Keratinocyte (primary cell): ENCODE data around the gene ZFYVE28. TPM values are rescaled to one million over a fixed set of nuclear protein-coding genes. Genes with fewer than 3 reads are reported as not detected.
A peak's percentile ranks its signal among the peaks of the same experiment; 100 is the strongest.

Experiments used
- DNase-seq: peaks from one replicate; pipeline ENCODE4 v3.0.0-alpha.2; 2011; ENCODE audit warnings: low read depth, missing footprints, low spot score
- FAIRE-seq: peaks from 2 replicates; lab custom pipeline; 2011; peaks lifted over from hg19 to GRCh38; lab: Jason Lieb, UNC
- H2AFZ ChIP-seq: 2 replicates; pipeline ENCODE4 v1.6.0; 2012; ENCODE audit warnings: low read length, control low read depth, inconsistent platforms; ENCODE audit not compliant: control insufficient read depth
- H3K27ac ChIP-seq: 2 replicates; pipeline ENCODE4 v1.5.1; 2011; ENCODE audit warnings: low read length; ENCODE audit not compliant: control insufficient read depth, insufficient read depth
- H3K27me3 ChIP-seq: 3 replicates; pipeline ENCODE4 v1.6.0; 2011; ENCODE audit warnings: low read length; ENCODE audit not compliant: control insufficient read depth, insufficient read depth; ENCODE audit errors: extremely low read depth
- H3K36me3 ChIP-seq, 2 experiments: 2 replicates in 1 of 2; 3 replicates in 1 of 2; pipeline ENCODE4 v1.5.1; 2011; ENCODE audit warnings: low read length in 2 of 2, mild to moderate bottlenecking in 1 of 2; ENCODE audit not compliant: control insufficient read depth in 2 of 2, insufficient read depth in 2 of 2; ENCODE audit errors: extremely low read depth in 1 of 2
- H3K4me1 ChIP-seq: 3 replicates; pipeline ENCODE4 v1.5.1; 2011; ENCODE audit warnings: low read length; ENCODE audit not compliant: control insufficient read depth, insufficient read depth; ENCODE audit errors: extremely low read depth
- H3K4me2 ChIP-seq: 3 replicates; pipeline ENCODE4 v1.6.0; 2011; ENCODE audit warnings: low read depth, low read length; ENCODE audit not compliant: control insufficient read depth, insufficient read depth; ENCODE audit errors: extremely low read depth
- H3K4me3 ChIP-seq, 3 experiments: fragments of 200-600 bp in 1 of 3; sonication (generic) in 1 of 3; 2 replicates in 2 of 3; 3 replicates in 1 of 3; pipeline ENCODE4 v1.5.1; 2011 to 2016; ENCODE audit warnings: low read length in 3 of 3, mild to moderate bottlenecking in 3 of 3, control low read depth in 2 of 3, inconsistent platforms in 1 of 3, low read depth in 1 of 3, mixed read lengths in 1 of 3, mixed run types in 1 of 3, moderate library complexity in 1 of 3; ENCODE audit not compliant: control insufficient read depth in 2 of 3, insufficient read depth in 2 of 3; ENCODE audit errors: extremely low read depth in 1 of 3
- H3K79me2 ChIP-seq: 2 replicates; pipeline ENCODE4 v1.6.0; 2012; ENCODE audit warnings: low read length; ENCODE audit not compliant: control insufficient read depth, insufficient read depth
- H3K9ac ChIP-seq: 3 replicates; pipeline ENCODE4 v1.6.0; 2011; ENCODE audit warnings: low read length; ENCODE audit not compliant: control insufficient read depth, insufficient read depth; ENCODE audit errors: extremely low read depth
- H3K9me1 ChIP-seq: 3 replicates; pipeline ENCODE4 v1.6.0; 2011; ENCODE audit warnings: low read length; ENCODE audit not compliant: control insufficient read depth, insufficient read depth; ENCODE audit errors: extremely low read depth
- H3K9me3 ChIP-seq: 2 replicates; pipeline ENCODE4 v1.5.1; 2012; ENCODE audit warnings: low read depth, low read length; ENCODE audit not compliant: control insufficient read depth
- H4K20me1 ChIP-seq: 3 replicates; pipeline ENCODE4 v1.6.0; 2011; ENCODE audit warnings: low read length; ENCODE audit not compliant: control insufficient read depth, insufficient read depth; ENCODE audit errors: extremely low read depth
- CTCF ChIP-seq, 3 experiments: IDR thresholded peaks in 1 of 3; conservative IDR thresholded peaks in 1 of 3; optimal IDR thresholded peaks in 1 of 3; 2 replicates in 2 of 3; 3 replicates in 1 of 3; pipeline versions ENCODE3 to v1.5.1; 2011; ENCODE audit warnings: low read length in 3 of 3, mild to moderate bottlenecking in 3 of 3, moderate library complexity in 2 of 3, control low read depth in 1 of 3, inconsistent platforms in 1 of 3; ENCODE audit not compliant: insufficient read depth in 2 of 3; ENCODE audit errors: extremely low read depth in 1 of 3
- EZH2 ChIP-seq: IDR thresholded peaks from one replicate; pipeline ENCODE4 v1.6.1; 2012; ENCODE audit warnings: inconsistent platforms, mild to moderate bottlenecking, low read length, moderate library complexity
- dilution Hi-C: fragments of 300-500 bp; cut with MboI; formaldehyde crosslinking; loops from one replicate; pipeline ENCODE4 v1.7.0; 2020; ENCODE audit warnings: low sequenced_read_pairs; ENCODE audit not compliant: extremely low pct_ligation_motif_present
- polyA plus RNA-seq, 5 experiments: library from polyadenylated mRNA; depleted of rRNA in 3 of 5; stranded (reverse) in 3 of 5; stranded (forward) in 1 of 5; unstranded in 1 of 5; fragments of >200 nt; gene quantifications; 1 replicate in 1 of 5; 2 replicates in 3 of 5; 3 replicates in 1 of 5; pipeline versions ENCODE4 v1.2.1 to v1.2.3, GENCODE V29; 2011 to 2012; ENCODE audit warnings: missing spikeins in 2 of 5, low read depth in 1 of 5, low replicate concordance in 1 of 5

Gene ZFYVE28
- polyA plus RNA-seq, 1 donor (not counting 4 experiments of a cell fraction or from before 2014, with no cell fraction given), result 0.33 TPM

- Histone ChIP-seq H3K36me3 (no peaks in the 10 kb centered on the region), H3K4me2 (peak overlapping the region; percentile 49), H3K9ac (no peak overlapping the region), H3K79me2 (no peaks in the 10 kb centered on the region), H3K27me3 (peaks cover 23% of the 10 kb centered on the region), H3K4me1 (no peaks in the 10 kb centered on the region), H3K9me1 (no peaks in the 10 kb centered on the region), H3K4me3 (peak overlapping the region in 2 of 3 experiments; percentile 28 to 43), H4K20me1 (no peaks in the 10 kb centered on the region), H2AFZ (no peak overlapping the region), H3K9me3 (peaks cover 2% of the 10 kb centered on the region), H3K27ac (no peak overlapping the region)
- dilution Hi-C loops, result no loop called here
- no peak for FAIRE-seq
- no peak for DNase-seq
- TF ChIP-seq CTCF (optimal IDR thresholded peaks at IDR 0.05 in 1 of 3, IDR thresholded peaks at IDR 0.05 in 1 of 3, conservative IDR thresholded peaks at IDR 0.05 in 1 of 3; ENCODE audit: extremely low read depth in 1 of 3, insufficient read depth in 2 of 3, low read length in 3 of 3) (no peak), EZH2 (no peak)
These were observed 53.2 kb downstream of the ZFYVE28 start for GRCh38 chr4:2365054-2365912.

GRCh38 chr4:2364654-2365053 is 53.8 kb downstream of the ZFYVE28 start:
- Histone ChIP-seq H2AFZ (peak overlapping the region; percentile 14), H3K4me2 (peak overlapping the region; percentile 49), H3K9ac (peak overlapping the region; percentile 25), H3K4me1 (no peaks in the 10 kb centered on the region), H3K27ac (no peak overlapping the region), H3K9me1 (no peaks in the 10 kb centered on the region), H3K4me3 (peak overlapping the region; percentile 28 to 54 (median 43)), H3K27me3 (peaks cover 23% of the 10 kb centered on the region), H3K36me3 (no peaks in the 10 kb centered on the region), H3K79me2 (no peaks in the 10 kb centered on the region), H4K20me1 (no peaks in the 10 kb centered on the region), H3K9me3 (peaks cover 2% of the 10 kb centered on the region)
- TF ChIP-seq EZH2 (no peak), CTCF (optimal IDR thresholded peaks at IDR 0.05 in 1 of 3, IDR thresholded peaks at IDR 0.05 in 1 of 3, conservative IDR thresholded peaks at IDR 0.05 in 1 of 3; ENCODE audit: extremely low read depth in 1 of 3, insufficient read depth in 2 of 3, low read length in 3 of 3) (no peak)
- no peak for FAIRE-seq
- dilution Hi-C loops, result no loop called here
- DNase-seq, result no peak
